ENCODE measurements around the gene WDR83.
A peak's percentile ranks its signal among the peaks of the same experiment; 100 is the strongest.
"Not testable (repeated sequence)": the region's sequence is repeated elsewhere in the genome, so short reads cannot be mapped to it uniquely, and the experiment has no call there.

WDR83 gene

GRCh38 chr19:12696366-12697335 lies 30.0 kb downstream of the WDR83 start, which contains the start of gene FBXW9:
Gene FBXW9 (minus strand): TSS chr19:12696631. CDS start chr19:12696581, 50 bp downstream.
- no peak for TF ChIP-seq CTCF (IDR thresholded peaks at IDR 0.05; ENCODE audit: control extremely low read depth, extremely low read depth, low read depth, missing control alignments)
- POLR2A ChIA-PET = interaction anchor here (0.8 to 1.8 kb wide), 2 partner anchors 11 to 83 kb away, joined by 3 to 17 read pairs; no protein-coding TSS in a partner anchor
- DNase-seq (ENCODE audit: extremely low spot score) = peak; percentile 98
- CTCF ChIA-PET = interaction anchor here (1.1 to 2.0 kb wide), 2 partner anchors 11 to 122 kb away, joined by 3 to 6 read pairs; no protein-coding TSS in a partner anchor

- CTCF ChIA-PET = interaction anchor here (1.0 kb wide), 1 partner anchor 26 kb away, joined by 3 read pairs; no protein-coding TSS in a partner anchor
Observed at GRCh38 chr19:12697425-12697824, 30.8 kb downstream of the WDR83 start.

GRCh38 chr19:12698138-12698537 lies 31.5 kb downstream of the WDR83 start:
- no peak for DNase-seq (ENCODE audit: extremely low spot score)
- CTCF ChIA-PET = interaction anchor here (1.0 kb wide), 2 partner anchors 26 to 27 kb away, joined by 3 read pairs; no protein-coding TSS in a partner anchor
- TF ChIP-seq CTCF (IDR thresholded peaks at IDR 0.05; ENCODE audit: control extremely low read depth, extremely low read depth, low read depth, missing control alignments) = no peak
- POLR2A ChIA-PET = no interaction called here

More at GRCh38 chr19:12697425-12697824, 30.8 kb downstream of the WDR83 start:
- POLR2A ChIA-PET = interaction anchor here (0.5 kb wide), 1 partner anchor 15 kb away, joined by 5 read pairs; no protein-coding TSS in a partner anchor
- DNase-seq (ENCODE audit: extremely low spot score) = not testable (repeated sequence)

GRCh38 chr19:12701596-12702282 lies 35.1 kb downstream of the WDR83 start:
- ChIA-PET POLR2A (no interaction called here), CTCF (no interaction called here)
- no peak for TF ChIP-seq CTCF (IDR thresholded peaks at IDR 0.05; ENCODE audit: control extremely low read depth, extremely low read depth, low read depth, missing control alignments)
- no peak for DNase-seq (ENCODE audit: extremely low spot score)

- POLR2A ChIA-PET = no interaction called here
- CTCF ChIA-PET = interaction anchor here (0.7 to 1.1 kb wide), 5 partner anchors 11 to 145 kb away, joined by 3 to 4 read pairs (median 3); no protein-coding TSS in a partner anchor
- DNase-seq (ENCODE audit: extremely low spot score) = no peak
- no peak for TF ChIP-seq CTCF (IDR thresholded peaks at IDR 0.05; ENCODE audit: control extremely low read depth, extremely low read depth, low read depth, missing control alignments)
Observed at GRCh38 chr19:12703046-12703445, 36.4 kb downstream of the WDR83 start.

GRCh38 chr19:12705169-12705568 lies 38.6 kb downstream of the WDR83 start:
- TF ChIP-seq CTCF (IDR thresholded peaks at IDR 0.05; ENCODE audit: control extremely low read depth, extremely low read depth, low read depth, missing control alignments) = no peak
- ChIA-PET POLR2A (no interaction called here), CTCF (no interaction called here)
- no peak for DNase-seq (ENCODE audit: extremely low spot score)

Measured in GM10248 (cell line).